Cardiac muscle cell (in vitro differentiated cells and primary cell): ENCODE measurements around the gene UBD. TPM values are rescaled to one million over a fixed set of nuclear protein-coding genes. Genes with fewer than 3 reads are reported as not detected.

ENCODE experiments used
- DNase-seq, 2 donors: peaks; one replicate each; pipeline versions ENCODE4 v3.0.0 to v3.0.0-alpha.2; 2010 to 2017; ENCODE audit warnings: low read depth in 1 of 2, low spot score in 1 of 2
- H3K27ac ChIP-seq: fragments of 200-600 bp; sonication (generic); 2 replicates; pipeline ENCODE4 v1.5.1; 2016
- H3K27me3 ChIP-seq: fragments of 200-600 bp; sonication (generic); 2 replicates; pipeline ENCODE4 v1.6.0; 2016; ENCODE audit warnings: control low read depth
- H3K36me3 ChIP-seq: fragments of 200-600 bp; sonication (generic); 2 replicates; pipeline ENCODE4 v1.5.1; 2016; ENCODE audit warnings: control low read depth
- H3K4me1 ChIP-seq: fragments of 200-600 bp; sonication (generic); 2 replicates; pipeline ENCODE4 v1.8.1; 2017; ENCODE audit warnings: low read depth, mild to moderate bottlenecking, mixed run types
- H3K4me3 ChIP-seq: fragments of 200-600 bp; sonication (generic); 2 replicates; pipeline ENCODE4 v1.5.1; 2016; ENCODE audit warnings: mild to moderate bottlenecking
- H3K9me3 ChIP-seq: fragments of 200-600 bp; sonication (generic); 2 replicates; pipeline ENCODE4 v1.5.1; 2017; ENCODE audit warnings: low read depth, mild to moderate bottlenecking, control low read depth
- CTCF ChIP-seq: IDR thresholded peaks from 2 replicates; pipeline ENCODE4 v1.5.1; 2012; ENCODE audit warnings: low read depth, mild to moderate bottlenecking, low read length
- polyA plus RNA-seq: library from polyadenylated mRNA; unstranded; fragments of >200 nt; fragmentation: Nextera tagmentation; extraction: Ambion mirVana; gene quantifications from 2 replicates; pipeline ENCODE4 v1.2.1, GENCODE V29; 2016
- total RNA-seq: library from RNA; depleted of rRNA; stranded (reverse); fragments of >200 nt; gene quantifications from 2 replicates; pipeline ENCODE4 v1.2.3, GENCODE V29; 2016

Gene UBD
- total and polyA plus RNA-seq, 2 experiments from 2014 or later: not detected

DNA sequence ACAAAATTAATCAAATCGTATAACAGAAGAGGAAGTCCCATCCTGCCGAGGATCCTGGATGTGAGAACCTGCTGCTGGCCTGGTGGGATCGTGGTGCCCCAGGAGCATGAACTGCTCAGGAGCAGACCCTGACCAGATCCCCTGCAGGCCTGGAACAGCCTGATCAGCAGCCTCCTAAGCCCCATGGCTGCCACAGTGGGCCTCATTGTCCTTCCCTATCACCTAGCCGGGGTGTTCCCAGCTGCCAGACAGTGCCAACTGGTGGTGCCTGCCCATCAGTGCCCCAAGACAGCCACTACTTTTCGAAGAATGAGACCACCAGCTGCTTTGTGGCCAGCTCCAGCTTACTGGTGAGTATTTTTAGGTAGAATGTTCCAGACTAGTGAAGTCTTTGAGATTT, 52.2 kb downstream of the UBD start:
- H3K36me3 ChIP-seq: no peaks in the 10 kb centered on the region

DNA sequence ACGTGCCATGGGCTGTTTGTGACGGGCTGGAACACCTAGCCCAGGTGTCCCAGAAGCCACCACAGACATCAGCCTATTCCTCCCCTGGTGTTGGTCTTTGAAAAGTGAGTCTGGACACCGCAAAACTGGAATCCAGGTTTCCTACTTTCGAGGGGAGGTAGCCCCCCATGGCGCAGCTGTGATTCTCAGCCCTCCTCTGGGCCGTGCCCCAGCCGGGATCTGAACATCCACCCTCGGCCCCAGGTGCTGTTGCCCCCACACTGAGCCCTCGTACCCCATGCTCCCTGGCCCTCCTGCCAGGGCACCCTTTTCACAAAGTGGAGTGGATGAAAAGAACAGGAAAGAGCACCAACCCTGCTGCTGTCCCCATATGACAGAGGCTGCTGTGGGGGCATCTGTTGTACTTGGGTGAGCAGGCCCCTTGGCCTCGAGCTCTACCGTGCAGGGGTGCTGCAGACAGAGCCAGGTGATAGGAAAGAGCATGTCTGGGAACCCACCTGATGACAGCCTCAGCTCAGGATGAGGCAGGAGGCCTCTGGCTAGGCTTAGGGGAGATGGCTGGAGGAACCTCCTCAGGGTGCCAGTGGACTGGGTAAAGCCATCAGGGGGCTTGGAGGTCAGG, 53.0 kb downstream of the UBD start:
- no peak for DNase-seq
- H3K27me3 ChIP-seq: no peaks in the 10 kb centered on the region

More for the DNA sequence above, 52.2 kb downstream of the UBD start:
- Histone ChIP-seq H3K9me3 (no peaks in the 10 kb centered on the region), H3K4me3 (no peak overlapping the region), H3K27ac (no peak overlapping the region), H3K27me3 (no peaks in the 10 kb centered on the region), H3K4me1 (no peaks in the 10 kb centered on the region)
- no peak for DNase-seq
- no peak for TF ChIP-seq CTCF

GRCh38 chr6:29505808-29506207, 53.7 kb downstream of the UBD start:
- H3K36me3 ChIP-seq: no peaks in the 10 kb centered on the region
- no peaks in the 10 kb centered on the region for H3K4me1 ChIP-seq
- H3K4me3 ChIP-seq: no peak overlapping the region
- no peaks in the 10 kb centered on the region for H3K9me3 ChIP-seq
- no peak for DNase-seq
- H3K27me3 ChIP-seq: no peaks in the 10 kb centered on the region
- no peak for TF ChIP-seq CTCF
- H3K27ac ChIP-seq: no peak overlapping the region

More for the DNA sequence above, 53.0 kb downstream of the UBD start:
- no peak for TF ChIP-seq CTCF
- Histone ChIP-seq H3K36me3 (no peaks in the 10 kb centered on the region), H3K9me3 (no peaks in the 10 kb centered on the region), H3K4me3 (no peak overlapping the region), H3K4me1 (no peaks in the 10 kb centered on the region), H3K27ac (no peak overlapping the region)

Other genes starting within 250 kb of the UBD start
- gene OR5V1, start 190.9 kb downstream of the UBD start, total RNA-seq: not detected in 2 replicates
- gene OR5V1, start 190.9 kb downstream of the UBD start, polyA plus RNA-seq: not detected in 2 replicates
- not detected in 2 replicates for gene OR12D3, start 184.4 kb downstream of the UBD start, total RNA-seq
- gene OR12D3, start 184.4 kb downstream of the UBD start, polyA plus RNA-seq: not detected in 2 replicates
- not detected in 2 replicates for gene OR12D2, start 164.1 kb downstream of the UBD start, total RNA-seq
- gene OR12D2, start 164.1 kb downstream of the UBD start, polyA plus RNA-seq: not detected in 2 replicates
- not detected in 2 replicates for gene OR12D1, start 144.8 kb downstream of the UBD start, total RNA-seq
- not detected in 2 replicates for gene OR12D1, start 144.8 kb downstream of the UBD start, polyA plus RNA-seq
- not detected in 2 replicates for gene OR10C1, start 120.4 kb downstream of the UBD start, total RNA-seq
- not detected in 2 replicates for gene OR10C1, start 120.4 kb downstream of the UBD start, polyA plus RNA-seq
- not detected in 2 replicates for gene OR11A1, start 102.7 kb downstream of the UBD start, total RNA-seq
- not detected in 2 replicates for gene OR11A1, start 102.7 kb downstream of the UBD start, polyA plus RNA-seq
- not detected in 2 replicates for gene OR2H1, start 102.6 kb downstream of the UBD start, total RNA-seq
- gene OR2H1, start 102.6 kb downstream of the UBD start, polyA plus RNA-seq: not detected in 2 replicates
- gene MAS1L, start 71.8 kb downstream of the UBD start, total RNA-seq: not detected in 2 replicates
- not detected in 2 replicates for gene MAS1L, start 71.8 kb downstream of the UBD start, polyA plus RNA-seq
- gene OR2H2, start 25.4 kb upstream of the UBD start, total RNA-seq: not detected in 2 replicates
- 0.73 and 0.80 TPM in 2 replicates for gene OR2H2, start 25.4 kb upstream of the UBD start, polyA plus RNA-seq
- 50.2 and 101 TPM in 2 replicates for gene GABBR1, start 73.5 kb upstream of the UBD start, total RNA-seq
- gene GABBR1, start 73.5 kb upstream of the UBD start, polyA plus RNA-seq: 67.0 and 113 TPM in 2 replicates
- gene MOG, start 97.4 kb upstream of the UBD start, total RNA-seq: 1.3 and 1.8 TPM in 2 replicates
- gene MOG, start 97.4 kb upstream of the UBD start, polyA plus RNA-seq: 2.4 and 2.9 TPM in 2 replicates
- gene ZFP57, start 121.4 kb upstream of the UBD start, total RNA-seq: 4.1 and 4.9 TPM in 2 replicates
- gene ZFP57, start 121.4 kb upstream of the UBD start, polyA plus RNA-seq: 3.5 and 6.7 TPM in 2 replicates
- 0.78 and 1.5 TPM in 2 replicates for gene HLA-F, start 163.7 kb upstream of the UBD start, total RNA-seq
- 0.29 and 0.84 TPM in 2 replicates for gene HLA-F, start 163.7 kb upstream of the UBD start, polyA plus RNA-seq